ENCODE data around the gene ZBTB7C.

DNA sequence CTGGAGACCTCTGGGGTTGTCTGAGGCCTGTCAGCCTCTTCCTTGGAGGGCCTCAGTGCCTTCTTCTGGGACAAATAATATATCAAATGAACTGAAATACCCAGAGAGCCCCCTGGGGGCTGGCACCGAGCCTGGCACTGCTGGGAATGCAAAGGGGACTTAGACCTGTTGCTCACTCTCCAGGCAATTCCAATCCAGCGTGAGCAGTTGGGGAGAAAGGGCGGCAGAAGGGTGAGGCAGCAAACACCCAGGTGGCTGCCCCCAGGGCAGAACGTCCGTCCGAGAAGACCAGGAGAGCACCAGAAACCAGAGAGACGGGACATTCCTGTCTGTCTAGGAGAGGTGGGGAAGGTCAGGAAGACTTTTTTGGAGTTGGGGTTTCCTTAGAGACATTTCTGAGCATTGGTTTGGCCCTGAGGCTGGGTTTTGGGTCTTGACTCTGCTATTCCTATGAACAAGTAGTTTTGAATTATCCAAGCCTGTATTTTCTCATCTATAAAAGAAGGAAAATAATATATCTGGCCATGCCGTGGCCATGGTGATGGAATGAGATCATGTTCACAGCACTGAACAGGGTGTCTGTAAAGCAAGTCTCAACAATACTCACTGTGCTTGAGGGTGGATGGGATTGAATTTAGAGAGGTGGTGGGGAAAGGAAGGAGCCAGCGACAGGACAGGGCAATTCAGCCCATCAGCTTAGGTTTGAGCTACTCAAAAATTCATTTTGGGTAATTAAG is 44.3 kb upstream of the ZBTB7C start:
- TF ChIP-seq, protein P1, sequence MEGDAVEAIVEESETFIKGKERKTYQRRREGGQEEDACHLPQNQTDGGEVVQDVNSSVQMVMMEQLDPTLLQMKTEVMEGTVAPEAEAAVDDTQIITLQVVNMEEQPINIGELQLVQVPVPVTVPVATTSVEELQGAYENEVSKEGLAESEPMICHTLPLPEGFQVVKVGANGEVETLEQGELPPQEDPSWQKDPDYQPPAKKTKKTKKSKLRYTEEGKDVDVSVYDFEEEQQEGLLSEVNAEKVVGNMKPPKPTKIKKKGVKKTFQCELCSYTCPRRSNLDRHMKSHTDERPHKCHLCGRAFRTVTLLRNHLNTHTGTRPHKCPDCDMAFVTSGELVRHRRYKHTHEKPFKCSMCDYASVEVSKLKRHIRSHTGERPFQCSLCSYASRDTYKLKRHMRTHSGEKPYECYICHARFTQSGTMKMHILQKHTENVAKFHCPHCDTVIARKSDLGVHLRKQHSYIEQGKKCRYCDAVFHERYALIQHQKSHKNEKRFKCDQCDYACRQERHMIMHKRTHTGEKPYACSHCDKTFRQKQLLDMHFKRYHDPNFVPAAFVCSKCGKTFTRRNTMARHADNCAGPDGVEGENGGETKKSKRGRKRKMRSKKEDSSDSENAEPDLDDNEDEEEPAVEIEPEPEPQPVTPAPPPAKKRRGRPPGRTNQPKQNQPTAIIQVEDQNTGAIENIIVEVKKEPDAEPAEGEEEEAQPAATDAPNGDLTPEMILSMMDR (IDR thresholded peaks at IDR 0.05) = no peak
- no peak for TF ChIP-seq EZH2 (IDR thresholded peaks at IDR 0.05)
